ENCODE data around the gene PTPN12. TPM values are rescaled to one million over a fixed set of nuclear protein-coding genes. Genes with fewer than 3 reads are reported as not detected.

The PTPN12 gene
- total RNA-seq, 1 experiment from 2014 or later, result 82.1 TPM

- no peak for TF ChIP-seq REST (IDR thresholded peaks at IDR 0.05; ENCODE audit: insufficient read depth in 1 of 2, low read depth in 2 of 2, low read length in 1 of 2)
- TF ChIP-seq POLR2AphosphoS5 (IDR thresholded peaks at IDR 0.05; ENCODE audit: low read depth, low read length), result no peak
- Histone ChIP-seq H3K9me3 (ENCODE audit: control insufficient read depth, insufficient read depth, low read depth, low read length) (no peaks in the 10 kb centered on the region), H3K4me1 (ENCODE audit: control insufficient read depth, insufficient read depth, low read length) (no peaks in the 10 kb centered on the region), H3K27ac (ENCODE audit: low read length) (no peak overlapping the region), H3K27me3 (ENCODE audit: control insufficient read depth, insufficient read depth, low read length) (no peaks in the 10 kb centered on the region), H3K4me3 (ENCODE audit: low read depth in 2 of 2, low read length in 2 of 2) (no peak overlapping the region), H3K36me3 (ENCODE audit: control insufficient read depth, insufficient read depth, low read length) (peaks cover 25% of the 10 kb centered on the region)
- in situ Hi-C loops (cut with HindIII; ENCODE audit: low pct_unique_long_range_greater_than_20kb, low sequenced_read_pairs) (no loop called here), intact Hi-C loops (cut with micrococcal nuclease; ENCODE audit: unreplicated experiment) (no loop called here)
- BruUV-seq (replicated peaks), result no TSS peak
- ChIA-PET POLR2A (interaction anchor here (0.6 kb wide), 1 partner anchor 1342 kb away, joined by 5 read pairs; no protein-coding TSS in a partner anchor), CTCF (no interaction called here)
- no peak for ATAC-seq
- DNase-seq (ENCODE audit: low read depth, low spot score), result no peak
Measured at GRCh38 chr7:77629797-77630196, 92.7 kb downstream of the PTPN12 start.

GRCh38 chr7:77631820-77632219 lies 94.7 kb downstream of the PTPN12 start:
- ChIA-PET CTCF (no interaction called here), POLR2A (interaction anchor here (0.6 kb wide), 1 partner anchor 14 kb away, joined by 3 read pairs; no protein-coding TSS in a partner anchor)
- no TSS peak for BruUV-seq (replicated peaks)
- no peaks in the 10 kb centered on the region for H3K9me3 ChIP-seq (ENCODE audit: control insufficient read depth, insufficient read depth, low read depth, low read length)
- no peaks in the 10 kb centered on the region for H3K4me1 ChIP-seq (ENCODE audit: control insufficient read depth, insufficient read depth, low read length)
- H3K36me3 ChIP-seq (ENCODE audit: control insufficient read depth, insufficient read depth, low read length), result peaks cover 31% of the 10 kb centered on the region
- TF ChIP-seq REST (IDR thresholded peaks at IDR 0.05; ENCODE audit: insufficient read depth in 1 of 2, low read depth in 2 of 2, low read length in 1 of 2), result no peak
- DNase-seq (ENCODE audit: low read depth, low spot score), result no peak
- no peak overlapping the region for H3K27ac ChIP-seq (ENCODE audit: low read length)
- in situ Hi-C loops (cut with HindIII; ENCODE audit: low pct_unique_long_range_greater_than_20kb, low sequenced_read_pairs) (no loop called here), intact Hi-C loops (cut with micrococcal nuclease; ENCODE audit: unreplicated experiment) (no loop called here)
- no peaks in the 10 kb centered on the region for H3K27me3 ChIP-seq (ENCODE audit: control insufficient read depth, insufficient read depth, low read length)
- no peak for ATAC-seq
- no peak overlapping the region for H3K4me3 ChIP-seq (ENCODE audit: low read depth in 2 of 2, low read length in 2 of 2)

- H3K27me3 ChIP-seq (ENCODE audit: control insufficient read depth, insufficient read depth, low read length), result no peaks in the 10 kb centered on the region
- POLR2A ChIA-PET, result no interaction called here
- peaks cover 8% of the 10 kb centered on the region; the same call in 1 of the 2 replicates for H3K36me3 ChIP-seq (ENCODE audit: control insufficient read depth, insufficient read depth, low read length)
- TF ChIP-seq POLR2AphosphoS5 (IDR thresholded peaks at IDR 0.05; ENCODE audit: low read depth, low read length) (no peak), SIN3A (IDR thresholded peaks at IDR 0.05; ENCODE audit: borderline replicate concordance, insufficient read depth, low read depth, low read length) (no peak), CTCF (IDR thresholded peaks at IDR 0.05) (no peak), REST (IDR thresholded peaks at IDR 0.05; ENCODE audit: insufficient read depth in 1 of 2, low read depth in 2 of 2, low read length in 1 of 2) (no peak), TCF7L2 (IDR thresholded peaks at IDR 0.05; ENCODE audit: low read depth, low read length) (no peak)
- ATAC-seq, result no peak
- BruUV-seq (replicated peaks), result no TSS peak
- no peak overlapping the region for H3K4me3 ChIP-seq (ENCODE audit: low read depth in 2 of 2, low read length in 2 of 2)
- no peak overlapping the region for H3K27ac ChIP-seq (ENCODE audit: low read length)
- in situ Hi-C loops (cut with HindIII; ENCODE audit: low pct_unique_long_range_greater_than_20kb, low sequenced_read_pairs) (no loop called here), intact Hi-C loops (cut with micrococcal nuclease; ENCODE audit: unreplicated experiment) (no loop called here)
- H3K4me1 ChIP-seq (ENCODE audit: control insufficient read depth, insufficient read depth, low read length), result no peaks in the 10 kb centered on the region; the same call in 1 of the 2 replicates
- CTCF ChIA-PET, result no interaction called here
- no peak for DNase-seq (ENCODE audit: low read depth, low spot score)
- H3K9me3 ChIP-seq (ENCODE audit: control insufficient read depth, insufficient read depth, low read depth, low read length), result no peaks in the 10 kb centered on the region
Measured at GRCh38 chr7:77644774-77645173, 107.7 kb downstream of the PTPN12 start.

All from Panc1 (cell line).